Naive B cell (primary cell): Measurements from ENCODE around the gene PRKCA. TPM values are rescaled to one million over a fixed set of nuclear protein-coding genes. Genes with fewer than 3 reads are reported as not detected.

Experiments
- ATAC-seq, 2 donors: fragments of 150-1000 bp; cut with Tn5 transposase; 2 replicates each; pipeline ENCODE4 v1.10.0; 2021; ENCODE audit warnings: low read depth in 2 of 2, mild to moderate bottlenecking in 2 of 2, moderate library complexity in 2 of 2
- DNase-seq: peaks from one replicate; pipeline ENCODE4 v3.0.0; 2022
- H3K27ac Mint-ChIP-seq, 6 donors: one replicate each; pipeline ENCODE4 v1.8.0; 2020 to 2022; ENCODE audit warnings: mild to moderate bottlenecking in 6 of 6, mixed read lengths in 6 of 6, moderate library complexity in 5 of 6, inconsistent platforms in 2 of 6
- H3K27me3 Mint-ChIP-seq, 3 donors: one replicate each; pipeline ENCODE4 v1.8.0; 2021 to 2022; ENCODE audit warnings: mixed read lengths in 3 of 3, mild to moderate bottlenecking in 1 of 3
- H3K36me3 Mint-ChIP-seq, 2 donors: one replicate each; pipeline ENCODE4 v1.8.0; 2020 to 2022; ENCODE audit warnings: mixed read lengths in 2 of 2, inconsistent platforms in 1 of 2, mild to moderate bottlenecking in 1 of 2
- H3K4me1 Mint-ChIP-seq, 3 donors: one replicate each; pipeline ENCODE4 v1.8.0; 2020 to 2022; ENCODE audit warnings: mixed read lengths in 3 of 3, inconsistent platforms in 1 of 3, mild to moderate bottlenecking in 1 of 3, moderate library complexity in 1 of 3
- H3K4me3 Mint-ChIP-seq, 8 donors: one replicate each; pipeline ENCODE4 v1.8.0; 2020 to 2022; ENCODE audit warnings: mild to moderate bottlenecking in 8 of 8, mixed read lengths in 8 of 8, moderate library complexity in 8 of 8, inconsistent platforms in 2 of 8
- H3K9me3 Mint-ChIP-seq, 7 donors: one replicate each; pipeline ENCODE4 v1.8.0; 2020 to 2022; ENCODE audit warnings: mixed read lengths in 7 of 7, mild to moderate bottlenecking in 5 of 7, inconsistent platforms in 2 of 7, moderate library complexity in 1 of 7
- polyA plus RNA-seq, 6 donors: library from polyadenylated mRNA; unstranded; fragments of 300-500 nt; fragmentation: Illumina TruSeq; gene quantifications; one replicate each; pipeline ENCODE4 v1.2.3, GENCODE V29; 2021; ENCODE audit warnings: low read depth in 6 of 6

PRKCA gene
- polyA plus RNA-seq, 6 donors from 2014 or later, result 0.03 to 0.06 TPM; not detected in 4

- H3K27ac Mint-ChIP-seq, result no peak overlapping the region
Observed at GRCh38 chr17:66557886-66558285, 255.5 kb downstream of the PRKCA start.

GRCh38 chr17:66560691-66561090 lies 258.3 kb downstream of the PRKCA start:
- H3K27ac Mint-ChIP-seq, result no peak overlapping the region
- no peak overlapping the region for H3K4me3 Mint-ChIP-seq
- H3K36me3 Mint-ChIP-seq, result no peaks in the 10 kb centered on the region
- no peaks in the 10 kb centered on the region for H3K4me1 Mint-ChIP-seq
- H3K9me3 Mint-ChIP-seq, result peaks cover 0 to 2% (median 0%) of the 10 kb centered on the region in 7 donors
- ATAC-seq (no peak), DNase-seq (no peak)
- H3K27me3 Mint-ChIP-seq, result peaks cover 0 to 4% (median 0%) of the 10 kb centered on the region in 3 donors

More at GRCh38 chr17:66557886-66558285, 255.5 kb downstream of the PRKCA start:
- ATAC-seq (no peak), DNase-seq (no peak)
- Mint-ChIP-seq H3K27me3 (peaks cover 0 to 6% (median 0%) of the 10 kb centered on the region in 3 donors), H3K36me3 (no peaks in the 10 kb centered on the region), H3K4me3 (no peak overlapping the region), H3K4me1 (no peaks in the 10 kb centered on the region), H3K9me3 (no peaks in the 10 kb centered on the region)

- ATAC-seq, result no peak
Observed at GRCh38 chr17:66562119-66562518, 259.7 kb downstream of the PRKCA start.

GRCh38 chr17:66564992-66565465 lies 262.6 kb downstream of the PRKCA start:
- no peak overlapping the region for H3K4me3 Mint-ChIP-seq
- no peaks in the 10 kb centered on the region for H3K36me3 Mint-ChIP-seq
- H3K27me3 Mint-ChIP-seq, result peaks cover 0 to 16% (median 0%) of the 10 kb centered on the region in 3 donors
- ATAC-seq (no peak), DNase-seq (no peak)
- H3K9me3 Mint-ChIP-seq, result peaks cover 0 to 3% (median 0%) of the 10 kb centered on the region in 7 donors
- H3K27ac Mint-ChIP-seq, result no peak overlapping the region
- no peaks in the 10 kb centered on the region for H3K4me1 Mint-ChIP-seq

More at GRCh38 chr17:66562119-66562518, 259.7 kb downstream of the PRKCA start:
- H3K4me1 Mint-ChIP-seq, result no peaks in the 10 kb centered on the region
- peaks cover 0 to 2% (median 0%) of the 10 kb centered on the region in 7 donors for H3K9me3 Mint-ChIP-seq
- H3K27ac Mint-ChIP-seq, result no peak overlapping the region
- peaks cover 0 to 4% (median 0%) of the 10 kb centered on the region in 3 donors for H3K27me3 Mint-ChIP-seq
- no peaks in the 10 kb centered on the region for H3K36me3 Mint-ChIP-seq
- DNase-seq, result no peak
- H3K4me3 Mint-ChIP-seq, result no peak overlapping the region

GRCh38 chr17:66567234-66568170 lies 265.1 kb downstream of the PRKCA start:
- DNase-seq (peak; percentile 38), ATAC-seq (peak in 1 of 2 donors; percentile 39)
- no peaks in the 10 kb centered on the region for H3K36me3 Mint-ChIP-seq
- H3K27ac Mint-ChIP-seq, result peak overlapping the region in 1 of 6 donors; percentile 51
- peaks cover 0 to 16% (median 0%) of the 10 kb centered on the region in 3 donors for H3K27me3 Mint-ChIP-seq
- H3K4me3 Mint-ChIP-seq, result no peak overlapping the region
- H3K9me3 Mint-ChIP-seq, result peaks cover 0 to 3% (median 0%) of the 10 kb centered on the region in 7 donors
- no peaks in the 10 kb centered on the region for H3K4me1 Mint-ChIP-seq

- ATAC-seq (no peak), DNase-seq (no peak)
- Mint-ChIP-seq H3K4me3 (no peak overlapping the region), H3K9me3 (peaks cover 0 to 3% (median 0%) of the 10 kb centered on the region in 7 donors), H3K36me3 (no peaks in the 10 kb centered on the region), H3K27ac (peak overlapping the region in 1 of 6 donors; percentile 17), H3K4me1 (no peaks in the 10 kb centered on the region), H3K27me3 (peaks cover 0 to 12% (median 0%) of the 10 kb centered on the region in 3 donors)
Observed at GRCh38 chr17:66569572-66569971, 267.2 kb downstream of the PRKCA start.

- no peak for DNase-seq
- no peak overlapping the region for H3K4me3 Mint-ChIP-seq
- peaks cover 0 to 12% (median 0%) of the 10 kb centered on the region in 3 donors for H3K27me3 Mint-ChIP-seq
- H3K36me3 Mint-ChIP-seq, result no peaks in the 10 kb centered on the region
- no peaks in the 10 kb centered on the region for H3K4me1 Mint-ChIP-seq
- ATAC-seq, result no peak
- H3K9me3 Mint-ChIP-seq, result peaks cover 0 to 3% (median 0%) of the 10 kb centered on the region in 7 donors
- H3K27ac Mint-ChIP-seq, result no peak overlapping the region
Observed at GRCh38 chr17:66570447-66571195, 268.2 kb downstream of the PRKCA start.

GRCh38 chr17:66571745-66572144 lies 269.3 kb downstream of the PRKCA start:
- no peaks in the 10 kb centered on the region for H3K4me1 Mint-ChIP-seq
- H3K27ac Mint-ChIP-seq, result no peak overlapping the region
- peaks cover 0 to 3% (median 0%) of the 10 kb centered on the region in 7 donors for H3K9me3 Mint-ChIP-seq
- DNase-seq (no peak), ATAC-seq (no peak)
- H3K36me3 Mint-ChIP-seq, result no peaks in the 10 kb centered on the region
- H3K4me3 Mint-ChIP-seq, result no peak overlapping the region
- peaks cover 0 to 12% (median 0%) of the 10 kb centered on the region in 3 donors for H3K27me3 Mint-ChIP-seq

GRCh38 chr17:66573078-66573477 lies 270.7 kb downstream of the PRKCA start:
- Mint-ChIP-seq H3K4me3 (no peak overlapping the region), H3K9me3 (peaks cover 0 to 3% (median 0%) of the 10 kb centered on the region in 7 donors), H3K27me3 (peaks cover 0 to 12% (median 0%) of the 10 kb centered on the region in 3 donors), H3K4me1 (no peaks in the 10 kb centered on the region), H3K36me3 (no peaks in the 10 kb centered on the region), H3K27ac (no peak overlapping the region)
- no peak for ATAC-seq
- no peak for DNase-seq

- Mint-ChIP-seq H3K4me1 (no peaks in the 10 kb centered on the region), H3K36me3 (no peaks in the 10 kb centered on the region), H3K27me3 (peaks cover 0 to 10% (median 0%) of the 10 kb centered on the region in 3 donors), H3K4me3 (no peak overlapping the region), H3K9me3 (peaks cover 0 to 3% (median 0%) of the 10 kb centered on the region in 7 donors), H3K27ac (no peak overlapping the region)
- no peak for ATAC-seq
- no peak for DNase-seq
Observed at GRCh38 chr17:66574123-66574522, 271.7 kb downstream of the PRKCA start.

GRCh38 chr17:66576473-66576872 lies 274.1 kb downstream of the PRKCA start:
- no peak for ATAC-seq
- Mint-ChIP-seq H3K36me3 (no peaks in the 10 kb centered on the region), H3K9me3 (no peaks in the 10 kb centered on the region), H3K27me3 (no peaks in the 10 kb centered on the region), H3K27ac (no peak overlapping the region), H3K4me1 (no peaks in the 10 kb centered on the region), H3K4me3 (no peak overlapping the region)
- DNase-seq, result no peak

GRCh38 chr17:66577041-66577440 lies 274.6 kb downstream of the PRKCA start:
- peaks cover 0 to 4% (median under 1%) of the 10 kb centered on the region in 7 donors for H3K9me3 Mint-ChIP-seq
- peak overlapping the region in 1 of 6 donors; percentile 19 for H3K27ac Mint-ChIP-seq
- no peak overlapping the region for H3K4me3 Mint-ChIP-seq
- no peaks in the 10 kb centered on the region for H3K4me1 Mint-ChIP-seq
- ATAC-seq (no peak), DNase-seq (no peak)
- no peaks in the 10 kb centered on the region for H3K36me3 Mint-ChIP-seq
- peaks cover 0 to 1% (median 0%) of the 10 kb centered on the region in 3 donors for H3K27me3 Mint-ChIP-seq

GRCh38 chr17:66578781-66579489 lies 276.5 kb downstream of the PRKCA start:
- Mint-ChIP-seq H3K9me3 (peaks cover 0 to 10% (median 6%) of the 10 kb centered on the region in 7 donors), H3K27me3 (peaks cover 0 to 9% (median 0%) of the 10 kb centered on the region in 3 donors), H3K4me3 (no peak overlapping the region), H3K36me3 (peaks cover 0 to 6% of the 10 kb centered on the region in 2 donors), H3K4me1 (no peaks in the 10 kb centered on the region), H3K27ac (no peak overlapping the region)
- DNase-seq (no peak), ATAC-seq (no peak)
